GM06990 (cell line): ENCODE measurements around the gene DDX54.

Experiments used
- DNase-seq: peaks from one replicate; pipeline ENCODE4 v3.0.0-alpha.2; 2011; ENCODE audit not compliant: insufficient read length; ENCODE audit errors: extremely low read depth
- H3K27me3 ChIP-seq: replicated peaks from 2 replicates; pipeline ENCODE4 v1.6.0; 2011; ENCODE audit warnings: low read length; ENCODE audit not compliant: control insufficient read depth, insufficient read depth
- H3K36me3 ChIP-seq: 2 replicates; pipeline ENCODE4 v1.5.1; 2011; ENCODE audit warnings: low read length; ENCODE audit not compliant: control insufficient read depth, insufficient read depth
- H3K4me3 ChIP-seq: replicated peaks from 2 replicates; pipeline ENCODE4 v1.5.1; 2011; ENCODE audit warnings: low read depth, mild to moderate bottlenecking, control low read depth, low read length
- TF ChIP-seq, protein P1 (sequence below): IDR thresholded peaks from 2 replicates; pipeline ENCODE4 v1.5.1; 2011; ENCODE audit warnings: low read length, control low read depth, mild to moderate bottlenecking, inconsistent platforms; ENCODE audit not compliant: insufficient read depth, poor library complexity, severe bottlenecking

The DDX54 gene

DNA sequence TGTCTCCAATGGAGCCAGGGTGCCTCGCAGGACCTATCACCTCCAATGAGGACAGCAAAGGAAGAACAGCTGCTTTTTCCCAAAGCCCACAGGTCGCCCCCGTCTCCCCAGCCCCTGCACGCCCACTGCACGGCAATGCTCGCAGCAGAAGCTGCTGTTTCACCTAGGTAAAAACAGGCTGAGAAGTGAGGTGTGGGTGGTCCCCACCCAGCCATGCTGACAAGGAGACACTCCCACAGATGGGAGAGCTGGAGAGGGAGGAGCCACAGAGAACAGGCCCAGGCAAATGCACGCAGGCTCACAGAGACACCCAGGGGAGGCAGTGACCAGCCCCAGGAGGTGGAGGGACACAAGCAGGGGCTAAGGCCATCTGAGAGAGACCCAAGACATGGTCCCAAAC is 25.3 kb downstream of the DDX54 start:
- TF ChIP-seq, protein P1, sequence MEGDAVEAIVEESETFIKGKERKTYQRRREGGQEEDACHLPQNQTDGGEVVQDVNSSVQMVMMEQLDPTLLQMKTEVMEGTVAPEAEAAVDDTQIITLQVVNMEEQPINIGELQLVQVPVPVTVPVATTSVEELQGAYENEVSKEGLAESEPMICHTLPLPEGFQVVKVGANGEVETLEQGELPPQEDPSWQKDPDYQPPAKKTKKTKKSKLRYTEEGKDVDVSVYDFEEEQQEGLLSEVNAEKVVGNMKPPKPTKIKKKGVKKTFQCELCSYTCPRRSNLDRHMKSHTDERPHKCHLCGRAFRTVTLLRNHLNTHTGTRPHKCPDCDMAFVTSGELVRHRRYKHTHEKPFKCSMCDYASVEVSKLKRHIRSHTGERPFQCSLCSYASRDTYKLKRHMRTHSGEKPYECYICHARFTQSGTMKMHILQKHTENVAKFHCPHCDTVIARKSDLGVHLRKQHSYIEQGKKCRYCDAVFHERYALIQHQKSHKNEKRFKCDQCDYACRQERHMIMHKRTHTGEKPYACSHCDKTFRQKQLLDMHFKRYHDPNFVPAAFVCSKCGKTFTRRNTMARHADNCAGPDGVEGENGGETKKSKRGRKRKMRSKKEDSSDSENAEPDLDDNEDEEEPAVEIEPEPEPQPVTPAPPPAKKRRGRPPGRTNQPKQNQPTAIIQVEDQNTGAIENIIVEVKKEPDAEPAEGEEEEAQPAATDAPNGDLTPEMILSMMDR, result no peak
- no peak for DNase-seq
- Histone ChIP-seq H3K4me3 (no peak overlapping the region), H3K36me3 (peaks cover 44% of the 10 kb centered on the region), H3K27me3 (no peaks in the 10 kb centered on the region)

DNA sequence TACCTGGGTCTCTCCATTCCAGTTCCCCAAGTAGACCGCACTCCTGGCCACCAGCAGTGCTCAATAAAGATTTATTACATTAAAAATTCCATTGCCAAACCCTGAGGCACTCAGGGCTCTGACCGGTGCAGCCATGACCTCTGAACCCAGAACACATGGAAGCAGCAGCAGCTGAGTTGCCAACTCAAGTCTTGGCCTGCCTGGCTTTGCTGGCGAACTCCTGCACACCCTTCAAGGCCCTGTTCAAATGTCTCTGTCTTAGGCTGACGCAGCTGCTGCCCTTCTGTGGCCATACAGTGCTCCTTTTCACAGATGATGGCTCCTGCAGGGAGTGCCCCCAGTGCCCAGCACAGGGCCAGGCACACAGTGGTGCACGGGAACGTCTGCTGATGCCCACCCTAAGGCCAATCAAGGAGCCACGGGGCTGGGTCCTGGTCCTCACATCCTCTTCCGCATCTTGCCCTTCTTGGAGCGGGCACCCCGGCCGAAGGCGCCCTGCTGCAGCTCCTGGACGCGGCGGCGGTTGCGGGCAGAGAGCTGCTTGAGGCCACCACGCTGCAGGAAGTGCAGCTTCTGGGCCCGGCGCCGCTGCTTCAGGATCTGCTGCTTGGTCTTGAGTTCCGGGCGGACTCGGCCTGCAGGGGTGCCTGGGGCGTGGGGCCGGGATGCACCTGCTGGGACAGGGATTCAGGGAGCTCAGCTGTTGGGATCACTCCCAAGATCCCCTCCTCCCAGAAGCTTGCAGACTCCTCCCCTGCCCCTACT is 26.7 kb downstream of the DDX54 start:
- Histone ChIP-seq H3K27me3 (no peaks in the 10 kb centered on the region), H3K4me3 (no peak overlapping the region), H3K36me3 (peaks cover 39% of the 10 kb centered on the region)
- TF ChIP-seq, protein P1, result no peak
- DNase-seq, result no peak

DNA sequence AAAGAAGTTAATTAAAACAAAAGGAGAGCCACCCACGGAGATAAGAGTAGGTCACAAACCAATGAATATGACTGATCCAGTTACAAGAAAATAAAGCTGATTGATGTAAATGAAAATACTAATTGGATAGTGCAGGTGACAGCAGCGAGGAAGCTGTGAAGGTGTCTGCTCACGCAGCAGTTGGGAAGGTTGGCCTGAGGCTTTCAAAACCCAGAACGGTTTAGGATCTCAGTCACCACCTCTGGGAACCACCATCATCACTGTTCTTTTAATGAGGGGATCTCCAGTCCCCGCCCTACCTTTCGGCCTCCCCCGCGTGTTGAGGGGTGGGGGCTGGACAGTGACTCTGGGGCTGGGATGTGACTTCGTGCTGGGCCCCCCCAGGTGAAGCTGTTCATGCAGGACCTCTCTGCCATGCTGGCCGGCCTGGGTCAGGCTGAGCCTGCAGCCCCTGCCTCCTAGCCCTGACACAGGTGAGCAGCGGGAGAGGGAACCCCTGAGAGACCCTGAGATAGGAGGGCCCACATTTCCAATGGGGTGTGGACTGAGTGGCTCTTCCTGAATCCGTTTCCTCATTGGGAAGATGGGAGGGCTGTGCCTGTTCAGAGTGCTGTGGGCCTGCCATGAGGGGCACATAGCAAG is 27.9 kb downstream of the DDX54 start:
- H3K4me3 ChIP-seq, result no peak overlapping the region
- no peak for DNase-seq
- H3K36me3 ChIP-seq, result peaks cover 30% of the 10 kb centered on the region
- no peaks in the 10 kb centered on the region for H3K27me3 ChIP-seq
- TF ChIP-seq, protein P1, result no peak

DNA sequence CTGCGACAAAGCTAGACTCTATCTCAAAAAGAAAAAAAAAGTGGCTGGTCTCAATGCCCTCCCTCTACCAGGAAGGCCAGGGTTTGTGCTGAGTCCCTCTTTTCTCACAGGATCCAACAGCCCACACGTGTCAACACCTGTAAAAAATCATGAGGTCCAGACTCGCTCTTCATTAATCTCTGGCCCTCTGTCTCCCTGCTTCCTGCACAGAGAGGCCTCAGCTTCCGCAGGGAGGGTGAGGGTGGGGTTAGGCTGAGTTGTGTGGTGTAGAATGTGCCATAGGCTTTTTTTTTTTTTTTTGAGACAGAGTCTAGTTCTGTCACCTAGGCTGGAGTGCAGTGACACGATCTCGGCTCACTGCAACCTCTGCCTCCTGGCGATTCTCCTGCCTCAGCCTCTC is 29.6 kb downstream of the DDX54 start:
- DNase-seq, result no peak
- TF ChIP-seq, protein P1, result no peak
- Histone ChIP-seq H3K27me3 (peaks cover 2% of the 10 kb centered on the region; the same call in 1 of the 2 replicates), H3K4me3 (no peak overlapping the region), H3K36me3 (peaks cover 22% of the 10 kb centered on the region)

DNA sequence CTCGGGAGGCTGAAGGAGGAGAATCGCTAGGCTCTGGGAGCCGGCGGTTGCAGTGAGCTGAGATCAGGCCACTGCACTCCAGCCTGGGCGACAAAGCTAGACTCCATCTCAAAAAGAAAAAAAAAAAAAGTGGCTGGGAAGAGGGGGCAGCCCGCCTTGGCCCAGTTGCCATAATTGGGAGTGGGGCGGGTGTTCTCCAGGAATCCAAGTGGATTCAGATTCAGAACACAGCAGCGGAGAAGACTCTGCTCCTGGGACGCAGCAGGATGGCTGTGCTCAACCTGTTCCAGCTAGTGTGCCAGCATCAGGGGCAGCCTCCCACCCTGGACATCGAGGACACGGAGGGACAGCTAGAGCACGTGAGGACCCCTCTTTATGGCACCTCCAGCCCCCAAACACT is 30.2 kb downstream of the DDX54 start:
- Histone ChIP-seq H3K4me3 (no peak overlapping the region), H3K36me3 (peaks cover 17% of the 10 kb centered on the region), H3K27me3 (peaks cover 2% of the 10 kb centered on the region; the same call in 1 of the 2 replicates)
- DNase-seq, result no peak
- TF ChIP-seq, protein P1, result no peak
